K562 (cell line): ENCODE results near the gene ZNF385C. TPM values are rescaled to one million over a fixed set of nuclear protein-coding genes. Genes with fewer than 3 reads are reported as not detected.
A peak's percentile ranks its signal among the peaks of the same experiment; 100 is the strongest.

Experiments used
- ARID3A ChIP-seq: IDR thresholded peaks from 2 replicates; pipeline ENCODE4 v1.6.1; 2012; ENCODE audit warnings: low read depth, low read length, improper control_type of control experiment, borderline replicate concordance
- CTCFL ChIP-seq: IDR thresholded peaks from 2 replicates; pipeline ENCODE4 v1.6.1; 2011; ENCODE audit warnings: borderline replicate concordance, low read depth, mild to moderate bottlenecking, moderate library complexity, low read length; ENCODE audit not compliant: insufficient read depth, poor library complexity, severe bottlenecking
- E2F3 ChIP-seq: fragments of 250-450 bp; sonication (Bioruptor Pico); IDR thresholded peaks from 2 replicates; pipeline ENCODE4 v1.4.0; 2020; ENCODE audit warnings: mild to moderate bottlenecking
- FOXJ2 ChIP-seq: fragments of 200-800 bp; sonication (Bioruptor generic); IDR thresholded peaks from 2 replicates; pipeline ENCODE4 v1.6.1; 2016; ENCODE audit warnings: missing genetic modification characterization, missing compliant biosample characterization
- HIVEP1 ChIP-seq: fragments of 250-450 bp; sonication (Bioruptor Pico); IDR thresholded peaks from 2 replicates; pipeline ENCODE4 v1.4.0; 2020; ENCODE audit warnings: mild to moderate bottlenecking
- MAFF ChIP-seq: IDR thresholded peaks from 2 replicates; pipeline ENCODE4 v1.6.1; 2012; ENCODE audit warnings: low read length, improper control_type of control experiment
- MED1 ChIP-seq: sonication (generic); formaldehyde crosslinking; IDR thresholded peaks from 2 replicates; pipeline ENCODE4 v1.8.1; 2023; ENCODE audit warnings: missing genetic modification reagents, borderline replicate concordance
- NR2C2 ChIP-seq, 2 experiments: fragments of 200-800 bp in 1 of 2; sonication (Bioruptor generic) in 1 of 2; sonication (generic) in 1 of 2; formaldehyde crosslinking in 1 of 2; IDR thresholded peaks; 2 replicates each; pipeline versions ENCODE4 v1.6.1 to v1.8.0; 2016 to 2022; ENCODE audit warnings: mild to moderate bottlenecking in 1 of 2, missing compliant biosample characterization in 1 of 2, missing genetic modification characterization in 1 of 2, missing genetic modification reagents in 1 of 2
- NR4A1 ChIP-seq, 2 experiments: fragments of 250-450 bp in 1 of 2; fragments of 450-650 bp in 1 of 2; sonication (Bioruptor Pico) in 1 of 2; IDR thresholded peaks; 2 replicates each; pipeline versions ENCODE4 v1.4.0 to v1.6.1; 2016 to 2020; ENCODE audit warnings: mild to moderate bottlenecking in 2 of 2, missing compliant biosample characterization in 1 of 2, missing genetic modification characterization in 1 of 2, moderate library complexity in 1 of 2
- PRMT5 ChIP-seq: sonication (generic); formaldehyde crosslinking; IDR thresholded peaks from 2 replicates; pipeline ENCODE4 v1.5.0; 2020; ENCODE audit warnings: missing genetic modification reagents
- VEZF1 ChIP-seq: fragments of 200-800 bp; sonication (Bioruptor generic); IDR thresholded peaks from 2 replicates; pipeline ENCODE4 v1.6.1; 2017; ENCODE audit warnings: missing genetic modification characterization, missing compliant biosample characterization
- ZBTB12 ChIP-seq: fragments of 250-450 bp; sonication (Bioruptor Pico); IDR thresholded peaks from 2 replicates; pipeline ENCODE4 v1.4.0; 2020
- ZNF274 ChIP-seq: IDR thresholded peaks from 2 replicates; pipeline ENCODE4 v1.6.1; 2011; ENCODE audit warnings: low read depth, mild to moderate bottlenecking, low read length, moderate library complexity, borderline replicate concordance
- polyA plus RNA-seq, 8 experiments: library from polyadenylated mRNA; depleted of rRNA in 4 of 8; stranded (reverse) in 5 of 8; unstranded in 3 of 8; fragments of >200 nt; fragmentation: Nextera tagmentation in 2 of 8; fragmentation: Illumina TruSeq in 1 of 8; extraction: Ambion mirVana in 2 of 8; extraction: Trizol in 1 of 8; gene quantifications; 2 replicates each; pipeline versions ENCODE4 v1.2.1 to v1.2.3, GENCODE V29; 2011 to 2014; ENCODE audit warnings: inconsistent platforms in 1 of 8, missing spikeins in 1 of 8
- total RNA-seq, 7 experiments: library from RNA; depleted of rRNA in 6 of 7; stranded (reverse); fragments of >200 nt in 6 of 7; fragmentation: Illumina TruSeq in 2 of 7; extraction: Trizol in 2 of 7; gene quantifications; 2 replicates each; pipeline versions ENCODE4 v1.2.1 to v1.2.3, GENCODE V29; 2011 to 2021; ENCODE audit warnings: low replicate concordance in 1 of 7
- TF ChIP-seq, protein P1 (sequence below): fragments of 450-650 bp; IDR thresholded peaks from 2 replicates; pipeline ENCODE4 v1.6.1; 2016; ENCODE audit warnings: missing biosample characterization, missing genetic modification characterization
- TF ChIP-seq, protein P2 (sequence below): sonication (generic); formaldehyde crosslinking; IDR thresholded peaks from 2 replicates; pipeline ENCODE4 v1.8.1; 2023; ENCODE audit warnings: mild to moderate bottlenecking, missing genetic modification reagents

Gene ZNF385C
- total and polyA plus RNA-seq, 9 of the 15 experiments (the other 6 are each of a cell fraction or from before 2014, with no cell fraction given), result 0.03 to 0.35 (median 0.18) TPM; not detected in 1

GRCh38 chr17:42101513-42102292, 3.4 kb upstream of the ZNF385C start (continued):
- no peak for TF ChIP-seq FOXJ2 (tag)
- no peak for TF ChIP-seq ZBTB12 (CRISPR knock-in tag)
- no peak for TF ChIP-seq ARID3A
- no peak for TF ChIP-seq ZNF274
- TF ChIP-seq CTCFL, result no peak
- TF ChIP-seq, protein P1, sequence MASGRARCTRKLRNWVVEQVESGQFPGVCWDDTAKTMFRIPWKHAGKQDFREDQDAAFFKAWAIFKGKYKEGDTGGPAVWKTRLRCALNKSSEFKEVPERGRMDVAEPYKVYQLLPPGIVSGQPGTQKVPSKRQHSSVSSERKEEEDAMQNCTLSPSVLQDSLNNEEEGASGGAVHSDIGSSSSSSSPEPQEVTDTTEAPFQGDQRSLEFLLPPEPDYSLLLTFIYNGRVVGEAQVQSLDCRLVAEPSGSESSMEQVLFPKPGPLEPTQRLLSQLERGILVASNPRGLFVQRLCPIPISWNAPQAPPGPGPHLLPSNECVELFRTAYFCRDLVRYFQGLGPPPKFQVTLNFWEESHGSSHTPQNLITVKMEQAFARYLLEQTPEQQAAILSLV (tag), result no peak
- no peak for TF ChIP-seq PRMT5 (CRISPR knock-in tag)
- TF ChIP-seq NR2C2 (CRISPR knock-in tag; IDR thresholded peaks at IDR 0.05), result no peak; the same call in 1 of the 2 replicates
- TF ChIP-seq NR2C2 (tag; IDR thresholded peaks at IDR 0.05), result no peak
- no peak for TF ChIP-seq HIVEP1
- TF ChIP-seq MAFF, result no peak
- no peak for TF ChIP-seq MED1 (CRISPR knock-in tag)
- no peak for TF ChIP-seq E2F3
- TF ChIP-seq NR4A1 (CRISPR knock-in tag; IDR thresholded peaks at IDR 0.05), result no peak
- no peak for TF ChIP-seq NR4A1 (tag; IDR thresholded peaks at IDR 0.05)
- peak; percentile 53; the same call in 1 of the 2 replicates for TF ChIP-seq VEZF1 (CRISPR knock-in tag)
- TF ChIP-seq, protein P2, sequence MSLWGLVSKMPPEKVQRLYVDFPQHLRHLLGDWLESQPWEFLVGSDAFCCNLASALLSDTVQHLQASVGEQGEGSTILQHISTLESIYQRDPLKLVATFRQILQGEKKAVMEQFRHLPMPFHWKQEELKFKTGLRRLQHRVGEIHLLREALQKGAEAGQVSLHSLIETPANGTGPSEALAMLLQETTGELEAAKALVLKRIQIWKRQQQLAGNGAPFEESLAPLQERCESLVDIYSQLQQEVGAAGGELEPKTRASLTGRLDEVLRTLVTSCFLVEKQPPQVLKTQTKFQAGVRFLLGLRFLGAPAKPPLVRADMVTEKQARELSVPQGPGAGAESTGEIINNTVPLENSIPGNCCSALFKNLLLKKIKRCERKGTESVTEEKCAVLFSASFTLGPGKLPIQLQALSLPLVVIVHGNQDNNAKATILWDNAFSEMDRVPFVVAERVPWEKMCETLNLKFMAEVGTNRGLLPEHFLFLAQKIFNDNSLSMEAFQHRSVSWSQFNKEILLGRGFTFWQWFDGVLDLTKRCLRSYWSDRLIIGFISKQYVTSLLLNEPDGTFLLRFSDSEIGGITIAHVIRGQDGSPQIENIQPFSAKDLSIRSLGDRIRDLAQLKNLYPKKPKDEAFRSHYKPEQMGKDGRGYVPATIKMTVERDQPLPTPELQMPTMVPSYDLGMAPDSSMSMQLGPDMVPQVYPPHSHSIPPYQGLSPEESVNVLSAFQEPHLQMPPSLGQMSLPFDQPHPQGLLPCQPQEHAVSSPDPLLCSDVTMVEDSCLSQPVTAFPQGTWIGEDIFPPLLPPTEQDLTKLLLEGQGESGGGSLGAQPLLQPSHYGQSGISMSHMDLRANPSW, result no peak
